Measurements from ENCODE around the gene PAN2.

GRCh38 chr12:56373515-56373914 lies 39.7 kb upstream of the PAN2 start:
- TF ChIP-seq EZH2phosphoT487 (conservative IDR thresholded peaks at IDR 0.05; ENCODE audit: low read length): no peak
- no peak for TF ChIP-seq CTCF (IDR thresholded peaks at IDR 0.05; ENCODE audit: insufficient read depth, low read length, poor library complexity, severe bottlenecking)

Data from SU-DHL-6 (cell line).